Pulmonary artery endothelial cell (primary cell): Measurements from ENCODE around the gene CCDC170. TPM values are rescaled to one million over a fixed set of nuclear protein-coding genes. Genes with fewer than 3 reads are reported as not detected.
"Not testable (repeated sequence)": the region's sequence is repeated elsewhere in the genome, so short reads cannot be mapped to it uniquely, and the experiment has no call there.

ENCODE experiments used
- DNase-seq: peaks from one replicate; pipeline ENCODE4 v3.0.0-alpha.2; 2011; ENCODE audit warnings: low read depth, low spot score
- total RNA-seq: library from RNA; depleted of rRNA; stranded (reverse); fragments of >200 nt; gene quantifications from 2 replicates; pipeline ENCODE4 v1.2.3, GENCODE V29; 2014

CCDC170 gene, protein sequence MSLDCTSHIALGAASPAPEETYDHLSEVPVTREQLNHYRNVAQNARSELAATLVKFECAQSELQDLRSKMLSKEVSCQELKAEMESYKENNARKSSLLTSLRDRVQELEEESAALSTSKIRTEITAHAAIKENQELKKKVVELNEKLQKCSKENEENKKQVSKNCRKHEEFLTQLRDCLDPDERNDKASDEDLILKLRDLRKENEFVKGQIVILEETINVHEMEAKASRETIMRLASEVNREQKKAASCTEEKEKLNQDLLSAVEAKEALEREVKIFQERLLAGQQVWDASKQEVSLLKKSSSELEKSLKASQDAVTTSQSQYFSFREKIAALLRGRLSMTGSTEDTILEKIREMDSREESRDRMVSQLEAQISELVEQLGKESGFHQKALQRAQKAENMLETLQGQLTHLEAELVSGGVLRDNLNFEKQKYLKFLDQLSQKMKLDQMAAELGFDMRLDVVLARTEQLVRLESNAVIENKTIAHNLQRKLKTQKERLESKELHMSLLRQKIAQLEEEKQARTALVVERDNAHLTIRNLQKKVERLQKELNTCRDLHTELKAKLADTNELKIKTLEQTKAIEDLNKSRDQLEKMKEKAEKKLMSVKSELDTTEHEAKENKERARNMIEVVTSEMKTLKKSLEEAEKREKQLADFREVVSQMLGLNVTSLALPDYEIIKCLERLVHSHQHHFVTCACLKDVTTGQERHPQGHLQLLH
- total RNA-seq = 0.04 and 0.20 TPM in 2 replicates

DNA sequence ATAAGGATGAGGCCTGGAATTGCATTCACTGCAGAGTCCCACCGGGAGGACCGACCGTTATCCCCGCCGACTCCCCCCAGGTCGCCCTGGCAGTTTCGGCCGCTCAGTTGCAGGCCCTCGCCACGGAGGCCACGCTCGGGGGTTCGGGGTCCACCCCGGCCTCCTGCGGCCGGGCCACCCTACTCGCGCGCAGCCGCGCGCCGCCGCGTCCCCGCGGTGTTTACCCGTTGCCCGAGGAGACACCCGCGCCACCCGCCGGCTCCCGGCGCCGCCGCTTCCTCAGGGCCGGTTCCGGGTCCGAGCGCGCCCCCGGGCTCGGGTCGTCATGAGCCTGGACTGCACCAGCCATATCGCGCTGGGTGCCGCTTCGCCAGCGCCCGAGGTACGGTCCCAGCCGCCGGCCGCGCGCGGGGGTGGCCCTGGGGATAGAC, at the start of gene CCDC170:
CCDC170 (plus strand) TSS at position 214 of the 431 bp plus-strand sequence; CDS start at position 326, 112 bp downstream.
- no peak for DNase-seq

DNA sequence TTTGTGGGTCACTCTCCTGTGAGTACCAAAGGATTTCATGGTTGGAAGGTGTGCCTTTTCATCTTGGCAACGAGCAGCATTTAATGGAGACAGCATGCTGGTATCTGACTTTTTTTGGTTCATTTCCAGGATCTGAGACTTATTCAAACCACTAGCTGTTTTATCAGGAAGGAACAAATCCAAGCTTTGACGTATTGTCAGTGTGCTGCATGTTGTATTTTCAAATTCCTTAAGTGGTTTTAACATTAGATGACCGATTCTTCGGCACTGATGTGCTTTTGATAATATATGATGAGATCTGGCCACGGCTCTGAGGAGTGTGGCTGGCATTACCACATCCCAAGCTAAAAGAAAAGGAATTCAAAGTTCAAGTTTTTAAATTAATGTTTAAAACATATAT, 48.3 kb upstream of the CCDC170 start:
- DNase-seq = peak; percentile 46

DNA sequence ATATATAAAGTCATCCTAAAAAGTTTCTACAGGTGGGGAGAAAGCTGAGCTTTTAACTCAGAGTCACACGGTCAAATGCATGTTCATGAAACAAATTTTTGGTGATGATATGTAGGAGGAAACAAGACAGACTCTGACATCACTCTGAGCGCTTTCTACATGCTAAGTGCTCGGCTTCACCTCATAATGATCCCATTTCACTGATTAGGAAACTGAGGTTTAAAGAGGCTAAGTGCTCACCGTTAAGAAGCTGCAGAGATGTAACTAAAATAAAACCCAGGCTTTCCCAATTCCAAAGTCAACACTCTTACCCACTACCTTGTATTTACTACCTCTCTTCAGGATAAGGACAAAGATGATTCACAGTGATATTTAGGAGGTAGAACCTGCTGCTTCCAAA, 46.6 kb upstream of the CCDC170 start:
- DNase-seq = no peak

DNA sequence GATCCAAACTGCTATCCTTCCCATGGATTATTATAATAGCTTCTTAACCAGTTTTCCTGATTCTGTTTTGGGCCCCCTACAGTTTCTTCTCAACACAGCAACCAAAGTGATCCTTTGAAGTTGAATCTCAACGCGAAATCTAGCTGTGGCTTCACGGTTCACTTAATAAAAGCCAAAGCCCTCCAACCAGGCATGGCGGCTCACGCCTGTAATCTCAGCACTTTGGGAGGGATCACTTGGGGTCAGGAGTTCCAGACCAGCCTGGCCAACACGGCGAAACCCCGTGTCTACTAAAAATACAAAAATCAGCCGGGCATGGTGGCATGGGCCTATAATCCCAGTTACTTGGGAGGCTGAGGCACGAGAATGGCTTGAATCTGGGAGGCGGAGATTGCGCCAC, 45.2 kb upstream of the CCDC170 start:
- no peak for DNase-seq

DNA sequence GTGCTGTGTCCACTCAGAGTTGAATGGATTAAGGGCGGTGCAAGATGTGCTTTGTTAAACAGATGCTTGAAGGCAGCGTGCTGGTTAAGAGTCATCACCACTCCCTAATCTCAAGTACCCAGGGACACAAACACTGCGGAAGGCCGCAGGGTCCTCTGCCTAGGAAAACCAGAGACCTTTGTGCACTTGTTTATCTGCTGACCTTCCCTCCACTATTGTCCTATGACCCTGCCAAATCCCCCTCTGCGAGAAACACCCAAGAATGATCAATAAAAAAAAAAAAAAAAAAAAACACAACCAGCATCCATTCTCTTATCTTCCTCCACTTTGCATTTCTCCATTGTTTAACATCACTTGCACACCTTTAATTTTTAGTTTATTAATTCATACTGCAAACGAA, 42.9 kb upstream of the CCDC170 start:
- DNase-seq = not testable (repeated sequence)

DNA sequence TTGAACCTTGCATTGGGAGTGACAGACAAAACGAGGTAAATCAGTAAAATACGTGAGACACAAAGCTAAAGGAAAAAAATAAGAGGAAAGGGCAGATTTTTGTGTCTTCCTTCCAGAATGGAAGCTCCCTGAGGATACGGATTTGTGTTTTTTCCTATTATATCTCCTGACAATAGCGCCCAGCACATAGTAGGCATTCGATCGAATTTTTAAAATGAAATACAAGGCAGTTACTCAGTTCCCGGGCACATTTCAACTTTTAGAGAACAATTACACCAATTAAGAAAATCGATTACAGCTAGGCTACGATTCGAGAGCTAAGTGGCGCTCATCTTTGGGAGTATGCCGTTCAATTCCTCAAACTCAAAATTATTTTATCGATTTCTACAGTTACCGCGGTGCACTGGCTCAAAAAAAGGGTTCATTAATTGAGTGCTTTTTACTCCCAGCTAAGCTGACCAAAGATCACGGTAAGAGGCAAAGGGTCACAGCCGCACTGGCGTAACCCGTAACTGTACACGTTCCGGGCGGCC, 42.3 kb upstream of the CCDC170 start:
- no peak for DNase-seq

DNA sequence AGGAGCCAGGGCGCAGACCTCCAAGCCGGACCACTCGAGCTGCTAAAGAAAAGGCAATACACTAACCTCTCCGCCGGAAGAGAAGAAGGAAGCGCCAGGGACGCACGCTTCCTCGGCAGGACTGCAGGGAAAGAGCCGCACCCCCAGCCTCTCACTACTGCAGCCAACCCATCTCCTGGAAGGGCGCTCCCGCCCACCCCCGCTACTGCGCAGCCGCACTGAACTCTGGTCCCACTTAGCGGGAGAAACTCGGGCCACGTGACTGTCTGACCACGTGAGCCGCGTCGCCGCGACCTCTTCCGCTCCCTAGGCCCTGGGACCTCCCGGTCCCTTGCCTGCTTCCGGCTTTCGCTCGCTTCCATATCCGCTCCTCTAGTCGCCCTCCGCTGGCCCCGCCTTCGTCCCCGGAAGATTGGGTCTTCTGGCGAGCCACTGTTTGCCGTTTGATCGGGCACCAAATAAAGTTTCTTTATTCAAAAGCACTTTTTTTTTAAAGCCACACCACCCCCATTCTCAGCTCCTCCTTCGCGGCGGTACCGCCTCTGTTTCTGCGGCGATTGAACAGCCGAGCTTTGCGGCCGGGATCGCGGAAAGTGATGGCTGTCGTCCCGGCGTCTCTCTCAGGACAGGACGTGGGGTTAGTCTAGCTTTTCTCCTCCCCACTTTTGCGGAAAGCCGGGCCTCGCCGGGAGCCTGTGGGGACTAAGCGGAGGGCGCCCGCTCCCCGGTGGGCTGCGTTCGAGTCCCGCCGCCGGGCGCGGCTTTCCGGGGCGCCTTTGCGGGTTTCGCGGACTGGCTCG, 41.7 kb upstream of the CCDC170 start, which contains the start of gene RMND1:
RMND1 (minus strand) TSS at position 177 of the 800 bp plus-strand sequence. CDS start 6,315 bp downstream, outside the sequence.
- DNase-seq = peak; percentile 100

DNA sequence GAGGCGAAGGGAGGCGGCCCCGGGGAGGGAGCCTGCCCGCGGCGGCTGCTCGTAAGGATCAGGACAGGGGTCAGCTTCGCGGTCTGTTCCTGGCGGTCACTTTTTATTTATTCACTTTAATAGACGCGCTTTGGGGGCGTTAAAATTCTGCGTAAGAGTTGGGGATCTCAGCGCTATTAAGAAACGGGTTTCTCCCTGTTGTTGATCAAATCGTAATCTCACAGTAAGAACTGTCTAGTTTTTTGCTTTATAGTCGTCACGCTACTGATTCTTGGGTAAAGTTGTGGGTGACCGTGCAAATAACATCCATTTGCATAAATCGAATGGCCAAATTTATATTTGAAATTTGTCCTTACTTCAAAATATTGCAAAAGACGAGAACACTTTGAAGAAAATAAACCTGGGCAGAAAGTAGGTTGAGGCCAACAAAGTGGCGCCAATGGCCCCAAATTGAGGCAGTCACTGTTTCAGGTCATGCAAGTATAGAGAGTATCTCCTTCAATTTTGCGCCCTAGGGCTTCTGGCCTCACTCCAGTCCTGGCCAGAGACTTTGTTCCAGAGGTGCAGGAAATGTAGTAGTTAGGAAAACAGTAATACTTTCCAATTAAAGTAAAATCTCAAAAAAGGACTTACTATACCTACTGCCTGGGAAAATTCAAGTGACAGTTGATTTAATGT, 40.9 kb upstream of the CCDC170 start:
- no peak for DNase-seq

DNA sequence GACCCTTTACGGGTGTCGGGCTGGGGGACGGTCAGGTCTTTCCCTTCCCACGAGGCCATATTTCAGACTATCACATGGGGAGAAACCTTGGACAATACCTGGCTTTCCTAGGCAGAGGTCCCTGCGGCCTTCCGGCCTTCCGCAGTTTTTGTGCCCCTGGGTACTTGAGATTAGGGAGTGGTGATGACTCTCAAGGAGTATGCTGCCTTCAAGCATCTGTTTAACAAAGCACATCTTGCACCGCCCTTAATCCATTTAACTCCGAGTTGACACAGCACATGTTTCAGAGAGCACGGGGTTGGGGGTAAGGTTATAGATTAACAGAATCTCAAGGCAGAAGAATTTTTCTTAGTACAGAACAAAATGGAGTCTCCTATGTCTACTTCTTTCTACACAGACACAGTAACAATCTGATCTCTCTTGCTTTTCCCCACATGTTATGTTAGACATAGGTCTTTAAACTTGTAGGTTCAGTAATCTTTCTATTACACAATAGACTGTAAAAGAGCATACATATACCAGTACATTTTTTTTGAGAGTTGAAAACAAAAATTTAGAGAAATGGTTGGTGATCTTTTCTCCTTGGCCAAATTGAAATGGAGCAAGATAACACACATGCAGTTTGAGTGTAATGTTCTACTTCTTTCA, 37.9 kb upstream of the CCDC170 start:
- DNase-seq = not testable (repeated sequence)

DNA sequence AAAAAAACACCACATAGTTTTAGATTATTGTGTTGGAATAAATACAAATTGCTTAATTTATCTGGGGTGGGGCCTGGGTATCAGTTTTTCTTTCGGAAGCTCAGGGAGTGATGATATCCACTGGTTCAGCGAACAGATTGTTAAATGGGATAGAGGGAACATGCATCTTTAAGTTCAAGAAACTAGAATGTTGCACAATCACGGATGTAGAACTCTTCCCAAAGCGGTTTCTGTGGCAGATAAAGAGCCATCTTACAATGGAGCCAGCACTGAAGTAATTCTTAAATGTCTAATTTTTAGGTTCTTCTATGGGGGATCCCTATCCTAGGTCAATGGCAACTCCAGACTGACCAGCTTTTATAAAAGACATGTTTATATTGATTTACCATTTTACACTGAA, 32.1 kb upstream of the CCDC170 start:
- no peak for DNase-seq

DNA sequence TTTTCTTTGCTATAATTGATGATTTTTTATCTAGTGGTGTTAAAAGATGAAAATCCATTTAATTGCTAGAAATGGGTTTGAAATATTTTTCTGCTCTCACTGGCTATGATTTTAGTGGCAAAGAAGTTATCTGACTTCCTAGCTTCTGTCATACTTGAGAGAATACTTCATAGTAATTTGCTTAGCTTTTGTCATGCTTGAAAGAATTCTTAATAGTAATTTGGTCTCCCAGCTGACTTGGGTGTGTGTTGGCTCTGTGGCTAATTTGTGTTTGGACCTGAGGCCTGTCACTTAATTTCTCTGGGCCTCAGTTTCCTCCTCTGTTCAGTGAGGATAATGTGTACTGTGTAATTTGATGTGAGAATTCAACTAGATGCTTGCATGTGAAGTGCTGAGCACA, 29.1 kb upstream of the CCDC170 start:
- DNase-seq = no peak

DNA sequence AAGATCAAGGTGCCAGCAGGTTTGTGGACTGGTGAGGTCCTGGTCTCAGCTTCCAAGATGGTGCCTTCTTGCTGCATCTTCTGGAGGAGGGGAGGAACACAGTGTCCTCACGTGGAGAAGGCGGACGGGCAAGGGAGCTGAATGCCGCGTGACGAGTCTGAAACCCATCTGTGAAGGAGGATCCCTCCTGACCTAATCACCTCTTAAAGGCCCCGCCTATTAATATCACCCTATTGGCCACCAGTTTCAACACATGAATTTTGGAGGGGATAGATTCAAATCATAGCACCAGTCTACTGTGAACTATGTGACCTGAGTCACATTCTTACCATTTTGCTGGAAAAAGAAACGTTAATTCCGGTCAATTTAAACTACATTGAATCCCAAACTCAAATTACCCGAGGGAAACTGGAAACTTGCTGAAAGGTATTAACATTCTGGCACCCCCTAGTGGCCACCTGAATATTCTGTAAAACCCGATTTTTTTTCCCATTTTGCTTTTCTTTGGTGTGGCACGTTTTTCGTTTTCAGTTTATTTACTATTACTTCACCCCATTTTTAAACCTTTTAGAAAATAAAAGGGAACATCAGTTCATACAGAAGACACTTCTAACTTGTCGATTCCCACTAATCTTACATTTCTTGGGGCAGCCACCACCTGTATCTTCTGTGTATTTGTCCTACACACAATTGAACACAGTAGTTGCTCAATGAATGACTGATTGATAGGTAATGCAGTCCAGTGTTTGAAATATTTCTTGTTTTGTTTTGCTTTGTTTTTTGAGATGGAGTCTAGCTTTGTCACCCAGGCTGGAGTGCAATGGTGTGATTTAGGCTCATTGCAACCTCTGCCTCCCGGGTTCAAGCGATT, 17.9 kb upstream of the CCDC170 start:
- no peak for DNase-seq

DNA sequence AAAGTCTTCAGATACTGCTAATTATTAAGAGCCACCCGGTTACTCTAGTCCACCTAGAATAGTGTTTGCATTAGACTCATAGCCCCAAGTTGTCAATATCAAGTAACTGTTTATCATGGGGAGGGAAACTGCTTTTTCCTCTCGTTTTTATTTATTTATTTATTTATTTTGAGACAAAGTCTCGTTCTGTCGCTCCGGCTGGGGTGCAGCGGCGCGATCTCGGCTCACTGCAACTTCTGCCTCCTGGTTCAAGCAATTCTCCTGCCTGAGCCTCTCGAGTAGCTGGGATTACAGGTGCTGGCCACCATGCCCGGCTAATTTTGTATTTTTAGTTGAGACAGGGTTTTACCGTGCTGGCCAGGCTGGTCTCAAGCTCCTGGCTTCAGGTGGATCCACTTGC, 16.1 kb upstream of the CCDC170 start:
- no peak for DNase-seq

DNA sequence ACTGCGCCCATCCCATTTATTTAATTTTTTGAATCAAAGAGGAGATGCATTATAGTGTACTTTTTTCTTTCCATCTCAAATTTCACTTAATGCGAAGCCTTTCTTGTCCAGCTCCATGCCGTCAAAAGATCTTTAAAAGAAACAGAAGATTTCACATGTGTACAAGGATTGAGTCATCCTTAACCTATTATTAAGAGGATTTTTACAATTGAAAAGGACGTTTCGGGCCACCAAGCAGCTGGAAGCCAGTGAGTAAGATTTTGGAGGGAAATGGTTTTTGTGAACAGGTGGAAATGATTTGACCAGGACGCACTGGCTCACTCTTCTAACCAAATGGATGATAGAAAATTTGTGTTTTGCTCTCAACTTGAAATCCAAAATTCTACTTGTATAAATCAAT, 15.1 kb upstream of the CCDC170 start:
- DNase-seq = no peak

DNA sequence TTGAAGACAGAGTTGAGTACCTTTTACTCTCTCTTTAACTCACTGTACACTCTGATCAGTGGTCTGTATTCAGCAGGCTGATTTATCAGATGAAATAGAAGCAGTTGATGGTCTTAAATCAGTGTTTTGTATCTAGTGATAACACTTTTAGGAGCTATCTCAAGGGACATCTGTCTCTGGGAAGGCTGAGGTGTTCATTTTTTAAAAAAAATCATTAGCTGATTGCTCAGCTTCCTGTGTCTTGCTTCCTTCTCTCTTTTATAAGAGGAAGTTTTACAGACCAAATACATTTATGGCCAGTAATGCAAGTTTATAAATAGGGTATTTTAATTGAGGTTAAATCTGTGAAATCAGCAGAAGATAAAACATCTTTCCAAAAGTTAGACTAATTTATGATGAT, 12.0 kb upstream of the CCDC170 start:
- DNase-seq = no peak

DNA sequence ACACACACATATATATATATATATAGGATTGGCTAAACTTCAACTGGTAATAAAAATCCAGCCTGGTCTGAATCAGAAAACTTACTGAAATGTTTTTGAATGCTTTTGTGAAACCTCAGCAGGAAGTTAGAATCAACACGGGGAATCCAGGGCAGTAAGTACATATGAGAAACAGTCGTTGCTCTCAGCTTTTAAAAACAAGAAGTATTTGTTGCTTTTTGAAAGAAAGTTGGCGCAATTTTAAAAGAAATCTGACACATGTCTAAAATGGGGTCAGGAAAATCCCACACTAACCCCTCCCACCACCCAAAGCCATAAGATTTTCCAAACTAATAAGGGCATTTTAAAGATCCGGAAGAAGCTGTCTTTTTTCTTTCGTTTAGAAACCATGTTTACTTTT, 11.5 kb upstream of the CCDC170 start:
- no peak for DNase-seq

DNA sequence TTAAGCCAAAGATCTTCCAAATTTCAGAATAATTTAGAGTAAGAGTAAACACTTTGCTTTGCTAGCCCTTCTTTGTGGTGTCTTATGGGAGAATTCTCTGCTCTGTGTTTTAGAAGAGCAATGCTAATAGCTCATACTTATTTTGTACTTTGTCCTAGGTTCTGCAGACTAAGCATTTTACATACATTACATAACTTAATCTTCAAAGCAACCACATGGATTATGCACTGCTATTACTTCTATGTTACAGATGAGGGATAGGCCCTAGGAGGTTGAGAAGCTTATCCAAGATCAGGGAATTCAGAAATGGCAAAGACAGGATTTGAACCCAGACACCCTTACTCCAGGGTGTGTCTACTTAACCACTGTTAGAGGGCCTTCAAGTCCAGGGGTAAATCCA, 9.8 kb upstream of the CCDC170 start:
- DNase-seq = no peak

DNA sequence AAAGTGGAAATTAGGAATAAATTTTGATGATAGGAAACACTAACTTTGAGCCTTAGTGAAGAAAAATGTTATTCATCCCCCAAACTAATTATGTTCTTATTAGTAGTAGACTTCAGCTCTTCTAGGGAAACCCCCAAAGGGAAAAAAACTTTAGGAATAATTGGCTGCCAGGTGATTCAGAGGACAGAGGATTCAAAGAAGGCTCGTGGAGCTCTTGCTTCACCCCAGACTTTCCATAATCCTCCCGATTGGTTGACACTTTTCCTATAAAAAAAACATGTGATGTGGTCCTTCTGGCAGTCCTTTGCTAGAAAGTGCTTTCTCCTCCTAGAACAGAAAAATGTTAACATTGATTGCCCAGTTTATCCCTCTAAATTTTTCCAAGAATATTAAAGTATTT, 5.6 kb upstream of the CCDC170 start:
- no peak for DNase-seq

DNA sequence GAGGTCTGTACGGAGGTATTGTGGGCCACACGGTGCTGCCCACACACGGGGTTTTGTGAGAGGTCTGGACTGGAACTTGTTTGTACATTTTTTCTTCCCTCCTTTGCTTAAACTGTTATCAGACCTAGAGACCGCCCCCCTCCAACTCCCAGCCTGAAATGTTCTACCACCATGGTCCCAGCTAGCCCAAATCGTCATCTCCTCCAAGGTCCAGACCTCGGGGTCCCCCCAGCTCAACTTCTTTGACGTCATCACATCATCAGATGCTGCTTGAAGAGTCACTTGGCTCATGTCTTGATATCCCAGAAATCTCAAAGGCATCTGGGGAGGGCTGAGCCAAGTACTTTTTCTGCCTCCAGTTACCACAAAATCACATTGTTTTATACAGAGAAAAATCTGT, 2.8 kb upstream of the CCDC170 start:
- DNase-seq = no peak
